ENCODE data around the gene HDAC4. TPM values are rescaled to one million over a fixed set of nuclear protein-coding genes. Genes with fewer than 3 reads are reported as not detected.

The HDAC4 gene
- total and polyA plus RNA-seq, 2 of the 8 experiments (the other 6 are each of a cell fraction or from before 2014, with no cell fraction given), result 15.4 to 31.5 TPM

DNA sequence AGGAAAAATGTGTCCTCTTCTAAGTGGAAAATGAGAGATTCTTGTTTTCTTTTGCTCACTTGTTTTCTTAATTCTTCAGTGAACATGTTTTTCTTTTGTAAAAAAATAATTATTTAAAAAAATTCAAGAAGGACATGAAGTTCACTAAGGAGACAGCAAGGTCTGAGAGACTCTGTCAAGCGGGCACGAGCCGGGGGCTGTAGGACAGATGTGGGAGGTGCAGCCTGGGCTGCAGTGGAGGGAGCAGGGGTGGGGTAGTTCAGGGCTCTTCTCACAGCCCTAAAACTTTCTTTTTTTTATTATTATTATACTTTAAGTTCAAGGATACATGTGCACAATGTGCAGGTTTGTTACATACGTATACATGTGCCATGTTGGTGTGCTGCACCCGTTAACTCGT is 4.3 kb upstream of the HDAC4 start:
- no peak for FAIRE-seq

More for the DNA sequence above, 4.3 kb upstream of the HDAC4 start:
- H2BK20ac ChIP-seq (ENCODE audit: low read length), result no peak overlapping the region
- no peaks in the 10 kb centered on the region for H3K27me3 ChIP-seq (replicated peaks in 1 of 4; ENCODE audit: control insufficient read depth in 3 of 4, extremely low read depth in 1 of 4, insufficient read depth in 3 of 4, low read length in 3 of 4)
- no peaks in the 10 kb centered on the region for H3K9me3 ChIP-seq (ENCODE audit: insufficient read depth in 2 of 2, low read depth in 1 of 2, low read length in 1 of 2)
- no peak overlapping the region for H3K14ac ChIP-seq (ENCODE audit: insufficient read length)
- no peak overlapping the region for H3K23ac ChIP-seq (ENCODE audit: insufficient read length)
- H3K18ac ChIP-seq (ENCODE audit: extremely low read depth, low read length), result no peak overlapping the region
- H4K8ac ChIP-seq (ENCODE audit: extremely low read depth, insufficient read depth, low read length), result no peak overlapping the region
- 0 out of 2 replicates have a peak, but pooled peaks cover 2% of the 10 kb centered on the region for H3K79me1 ChIP-seq (ENCODE audit: low read depth, low read length)
- no peak overlapping the region for H2BK120ac ChIP-seq (replicated peaks; ENCODE audit: low read depth, low read length)
- 84% methylated on average over 5 of the region's 6 CpGs; no CpG with 5 or more reads in 1 of the 2 experiments for WGBS, 2 experiments (ENCODE audit: extremely low coverage in 1 of 2, insufficient coverage in 1 of 2, insufficient read length in 1 of 2, insufficient replicate concordance in 2 of 2, low coverage in 1 of 2, low lambda C conversion rate in 2 of 2, missing lambda C conversion rate in 1 of 2)
- no peaks in the 10 kb centered on the region for H3K79me2 ChIP-seq (ENCODE audit: control insufficient read depth in 1 of 2, insufficient read depth in 2 of 2, low read length in 2 of 2)
- H3K4ac ChIP-seq (replicated peaks; ENCODE audit: insufficient read length, low read depth, low read length), result no peak overlapping the region
- ChIA-PET POLR2A (ENCODE audit: partially characterized antibody) (no interaction called here), CTCF (ENCODE audit: partially characterized antibody) (no interaction called here)
- DNase-seq (ENCODE audit: low read depth in 1 of 2, low spot score in 2 of 2), result no peak
- no peak overlapping the region for H2BK5ac ChIP-seq (ENCODE audit: low read depth, low read length)
- no peak overlapping the region for H3K9ac ChIP-seq (replicated peaks in 1 of 4; ENCODE audit: extremely low read depth in 1 of 4, low read depth in 3 of 4, low read length in 3 of 4)
- TF ChIP-seq CBX5 (IDR thresholded peaks at IDR 0.05; ENCODE audit: low read depth, low read length) (no peak), BRCA1 (IDR thresholded peaks at IDR 0.05; ENCODE audit: low read depth, low read length) (no peak), FOSL1 (IDR thresholded peaks at IDR 0.05; ENCODE audit: insufficient read depth, low read depth, low read length) (no peak), TBP (IDR thresholded peaks at IDR 0.05; ENCODE audit: low read depth, low read length) (no peak), BACH1 (IDR thresholded peaks at IDR 0.05; ENCODE audit: low read length) (no peak), KDM5A (IDR thresholded peaks at IDR 0.05; ENCODE audit: low read length) (no peak), JUND (IDR thresholded peaks at IDR 0.05; ENCODE audit: low read length) (no peak)
- TF ChIP-seq, protein P1, sequence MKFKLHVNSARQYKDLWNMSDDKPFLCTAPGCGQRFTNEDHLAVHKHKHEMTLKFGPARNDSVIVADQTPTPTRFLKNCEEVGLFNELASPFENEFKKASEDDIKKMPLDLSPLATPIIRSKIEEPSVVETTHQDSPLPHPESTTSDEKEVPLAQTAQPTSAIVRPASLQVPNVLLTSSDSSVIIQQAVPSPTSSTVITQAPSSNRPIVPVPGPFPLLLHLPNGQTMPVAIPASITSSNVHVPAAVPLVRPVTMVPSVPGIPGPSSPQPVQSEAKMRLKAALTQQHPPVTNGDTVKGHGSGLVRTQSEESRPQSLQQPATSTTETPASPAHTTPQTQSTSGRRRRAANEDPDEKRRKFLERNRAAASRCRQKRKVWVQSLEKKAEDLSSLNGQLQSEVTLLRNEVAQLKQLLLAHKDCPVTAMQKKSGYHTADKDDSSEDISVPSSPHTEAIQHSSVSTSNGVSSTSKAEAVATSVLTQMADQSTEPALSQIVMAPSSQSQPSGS (IDR thresholded peaks at IDR 0.05; ENCODE audit: low read length), result no peak
- TF ChIP-seq, protein P2, sequence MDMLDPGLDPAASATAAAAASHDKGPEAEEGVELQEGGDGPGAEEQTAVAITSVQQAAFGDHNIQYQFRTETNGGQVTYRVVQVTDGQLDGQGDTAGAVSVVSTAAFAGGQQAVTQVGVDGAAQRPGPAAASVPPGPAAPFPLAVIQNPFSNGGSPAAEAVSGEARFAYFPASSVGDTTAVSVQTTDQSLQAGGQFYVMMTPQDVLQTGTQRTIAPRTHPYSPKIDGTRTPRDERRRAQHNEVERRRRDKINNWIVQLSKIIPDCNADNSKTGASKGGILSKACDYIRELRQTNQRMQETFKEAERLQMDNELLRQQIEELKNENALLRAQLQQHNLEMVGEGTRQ (IDR thresholded peaks at IDR 0.05; ENCODE audit: low read length), result no peak
- no peak overlapping the region for H3K56ac ChIP-seq (replicated peaks; ENCODE audit: insufficient read length, low read depth, low read length)
- H2AK5ac ChIP-seq (ENCODE audit: low read depth, low read length), result no peak overlapping the region
- H3K4me2 ChIP-seq (ENCODE audit: insufficient read depth in 1 of 2, low read depth in 2 of 2, low read length in 2 of 2), result no peak overlapping the region
- no peak overlapping the region for H2BK12ac ChIP-seq (ENCODE audit: low read depth, low read length)
- peaks cover 0 to 2% (median 0%) of the 10 kb centered on the region in 4 experiments; a peak in 3 of 7 replicates for H3K4me1 ChIP-seq (replicated peaks in 1 of 4; ENCODE audit: control insufficient read depth in 3 of 4, insufficient read depth in 4 of 4, low read length in 3 of 4)
- no peaks in the 10 kb centered on the region for H3K36me3 ChIP-seq (ENCODE audit: control insufficient read depth in 2 of 4, insufficient read depth in 4 of 4, low read length in 3 of 4)
- H2BK15ac ChIP-seq (ENCODE audit: low read length), result no peak overlapping the region
- H4K20me1 ChIP-seq (replicated peaks in 1 of 2; ENCODE audit: control insufficient read depth in 1 of 2, insufficient read depth in 2 of 2, low read length in 2 of 2), result no peaks in the 10 kb centered on the region
- H3K27ac ChIP-seq (ENCODE audit: low read depth, low read length), result no peak overlapping the region
- no peak overlapping the region for H4K91ac ChIP-seq (replicated peaks; ENCODE audit: insufficient read length, low read length)
- no peak overlapping the region for H4K5ac ChIP-seq (ENCODE audit: insufficient read length, low read depth, low read length)
- no peak overlapping the region for H3K4me3 ChIP-seq (ENCODE audit: extremely low read depth in 1 of 4, insufficient read depth in 2 of 4, low read depth in 3 of 4, low read length in 4 of 4)
- peaks cover 7% of the 10 kb centered on the region; the same call in 1 of the 2 replicates for H3K23me2 ChIP-seq (ENCODE audit: low read depth, low read length)
- no peak overlapping the region for H2AFZ ChIP-seq (ENCODE audit: low read length)

All from H1 (cell line).